ENCODE data around the gene PEX11G.

PEX11G gene

DNA sequence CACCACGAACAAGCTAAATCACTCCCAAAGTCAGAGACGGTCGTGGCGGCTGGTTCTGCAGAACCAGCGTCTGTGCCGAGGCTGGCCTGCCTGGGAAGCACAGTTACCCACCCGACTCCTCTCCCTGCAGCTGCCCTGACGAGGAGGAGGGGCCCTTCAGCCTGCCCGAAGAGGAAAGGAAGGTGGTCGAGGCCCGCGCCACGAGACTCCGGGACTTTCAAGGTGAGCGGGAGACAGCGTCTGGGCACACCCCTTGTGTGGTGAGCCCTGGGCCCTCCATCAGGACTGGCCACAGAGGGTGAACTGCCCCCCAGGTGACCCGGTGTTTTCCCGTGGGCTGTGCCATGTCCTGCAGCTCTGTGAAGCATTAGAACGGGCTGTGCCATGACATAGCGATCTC lies 29.1 kb downstream of the PEX11G start:
- no peaks in the 10 kb centered on the region for H3K27me3 ChIP-seq (ENCODE audit: low read length)
- no peak overlapping the region for H3K27ac ChIP-seq (ENCODE audit: low read depth, low read length)
- TF ChIP-seq, protein P1, sequence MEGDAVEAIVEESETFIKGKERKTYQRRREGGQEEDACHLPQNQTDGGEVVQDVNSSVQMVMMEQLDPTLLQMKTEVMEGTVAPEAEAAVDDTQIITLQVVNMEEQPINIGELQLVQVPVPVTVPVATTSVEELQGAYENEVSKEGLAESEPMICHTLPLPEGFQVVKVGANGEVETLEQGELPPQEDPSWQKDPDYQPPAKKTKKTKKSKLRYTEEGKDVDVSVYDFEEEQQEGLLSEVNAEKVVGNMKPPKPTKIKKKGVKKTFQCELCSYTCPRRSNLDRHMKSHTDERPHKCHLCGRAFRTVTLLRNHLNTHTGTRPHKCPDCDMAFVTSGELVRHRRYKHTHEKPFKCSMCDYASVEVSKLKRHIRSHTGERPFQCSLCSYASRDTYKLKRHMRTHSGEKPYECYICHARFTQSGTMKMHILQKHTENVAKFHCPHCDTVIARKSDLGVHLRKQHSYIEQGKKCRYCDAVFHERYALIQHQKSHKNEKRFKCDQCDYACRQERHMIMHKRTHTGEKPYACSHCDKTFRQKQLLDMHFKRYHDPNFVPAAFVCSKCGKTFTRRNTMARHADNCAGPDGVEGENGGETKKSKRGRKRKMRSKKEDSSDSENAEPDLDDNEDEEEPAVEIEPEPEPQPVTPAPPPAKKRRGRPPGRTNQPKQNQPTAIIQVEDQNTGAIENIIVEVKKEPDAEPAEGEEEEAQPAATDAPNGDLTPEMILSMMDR (IDR thresholded peaks at IDR 0.05; ENCODE audit: insufficient read depth, low read length, poor library complexity, severe bottlenecking): no peak
- TF ChIP-seq EZH2phosphoT487 (conservative IDR thresholded peaks at IDR 0.05; ENCODE audit: low read length): no peak
- no peaks in the 10 kb centered on the region for H3K9me2 ChIP-seq (replicated peaks; ENCODE audit: insufficient read depth, low read length)
- H3K4me2 ChIP-seq (ENCODE audit: low read depth, low read length, poor library complexity, severe bottlenecking): no peak overlapping the region
- H2AFZ ChIP-seq (ENCODE audit: low read depth, low read length, severe bottlenecking): no peak overlapping the region
- H3K36me3 ChIP-seq (ENCODE audit: low read length): peaks cover 2% of the 10 kb centered on the region
- no peak overlapping the region for H3K4me3 ChIP-seq (ENCODE audit: insufficient read depth, low read length, poor library complexity, severe bottlenecking)
- no peaks in the 10 kb centered on the region for H3K79me2 ChIP-seq (ENCODE audit: insufficient read depth, low read length)
- H3K9me3 ChIP-seq (ENCODE audit: insufficient read depth, low read length): no peaks in the 10 kb centered on the region
- H3K9ac ChIP-seq (ENCODE audit: low read length): no peak overlapping the region
- H4K20me1 ChIP-seq (ENCODE audit: low read depth, low read length): no peaks in the 10 kb centered on the region
- no peaks in the 10 kb centered on the region for H3F3A ChIP-seq (ENCODE audit: insufficient read depth)

DNA sequence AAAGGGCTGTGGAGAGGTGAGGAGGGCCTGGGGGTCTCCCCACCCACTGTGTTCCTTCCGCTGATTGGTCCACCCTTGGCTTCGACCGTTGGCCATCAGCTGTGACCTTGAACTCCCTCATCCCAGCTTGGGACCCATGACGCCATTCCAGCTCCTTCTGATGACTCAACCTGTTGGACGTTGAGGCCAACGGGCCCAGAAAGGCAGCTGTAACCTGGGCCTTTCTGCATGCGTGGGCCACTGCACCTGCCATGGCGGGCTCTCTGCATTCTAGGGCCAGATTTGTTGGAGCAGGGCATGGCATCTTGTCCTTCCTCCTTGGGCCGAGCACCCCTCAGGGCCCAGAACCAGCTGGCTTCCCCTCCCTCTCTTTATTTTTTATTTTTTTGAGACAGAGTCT lies 30.2 kb downstream of the PEX11G start:
- no peak for TF ChIP-seq EZH2phosphoT487 (conservative IDR thresholded peaks at IDR 0.05; ENCODE audit: low read length)
- TF ChIP-seq, protein P1 (IDR thresholded peaks at IDR 0.05; ENCODE audit: insufficient read depth, low read length, poor library complexity, severe bottlenecking): no peak

DNA sequence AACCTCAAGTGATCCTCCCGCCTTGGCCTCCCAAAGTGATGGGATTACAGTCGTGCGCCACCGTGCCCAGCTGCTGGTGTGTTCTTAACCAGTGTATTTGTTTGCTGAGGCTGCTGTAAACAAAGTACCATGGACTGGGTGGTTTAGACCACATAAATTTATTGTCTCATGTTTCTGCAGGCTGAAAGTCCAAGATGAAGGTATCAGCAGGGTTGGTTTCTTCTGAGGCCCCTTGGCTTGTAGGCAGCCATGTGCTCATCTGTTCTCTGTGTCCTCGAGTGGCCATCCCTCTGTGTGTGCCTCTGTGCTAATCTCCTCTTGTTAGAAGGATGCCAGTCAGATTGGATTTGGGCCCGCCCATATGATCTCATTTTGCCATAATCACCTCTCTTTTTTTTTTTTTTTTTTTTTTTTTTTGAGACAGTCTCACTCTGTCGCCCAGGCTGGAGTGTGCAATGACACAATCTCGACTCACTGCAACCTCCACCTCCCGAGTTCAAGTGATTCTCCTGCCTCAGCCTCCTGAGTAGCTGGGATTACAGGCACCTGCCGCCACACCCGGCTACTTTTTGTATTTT lies 31.8 kb downstream of the PEX11G start:
- no peak overlapping the region for H3K9ac ChIP-seq (ENCODE audit: low read length)
- no peaks in the 10 kb centered on the region for H3K9me3 ChIP-seq (ENCODE audit: insufficient read depth, low read length)
- peaks cover 21% of the 10 kb centered on the region for H3K36me3 ChIP-seq (ENCODE audit: low read length)
- H3K4me3 ChIP-seq (ENCODE audit: insufficient read depth, low read length, poor library complexity, severe bottlenecking): no peak overlapping the region
- TF ChIP-seq EZH2phosphoT487 (conservative IDR thresholded peaks at IDR 0.05; ENCODE audit: low read length): no peak
- TF ChIP-seq, protein P1 (IDR thresholded peaks at IDR 0.05; ENCODE audit: insufficient read depth, low read length, poor library complexity, severe bottlenecking): no peak
- H4K20me1 ChIP-seq (ENCODE audit: low read depth, low read length): no peaks in the 10 kb centered on the region
- H3F3A ChIP-seq (ENCODE audit: insufficient read depth): no peaks in the 10 kb centered on the region
- H3K4me2 ChIP-seq (ENCODE audit: low read depth, low read length, poor library complexity, severe bottlenecking): no peak overlapping the region
- H3K27ac ChIP-seq (ENCODE audit: low read depth, low read length): no peak overlapping the region
- H3K27me3 ChIP-seq (ENCODE audit: low read length): no peaks in the 10 kb centered on the region
- H2AFZ ChIP-seq (ENCODE audit: low read depth, low read length, severe bottlenecking): no peak overlapping the region
- peaks cover 7% of the 10 kb centered on the region; the same call in 1 of the 2 replicates for H3K9me2 ChIP-seq (replicated peaks; ENCODE audit: insufficient read depth, low read length)
- H3K79me2 ChIP-seq (ENCODE audit: insufficient read depth, low read length): no peaks in the 10 kb centered on the region

More for the DNA sequence above, 30.2 kb downstream of the PEX11G start:
- H3K9ac ChIP-seq (ENCODE audit: low read length): no peak overlapping the region
- H3K9me2 ChIP-seq (replicated peaks; ENCODE audit: insufficient read depth, low read length): peaks cover 5% of the 10 kb centered on the region; the same call in 1 of the 2 replicates
- no peaks in the 10 kb centered on the region for H4K20me1 ChIP-seq (ENCODE audit: low read depth, low read length)
- H3K27ac ChIP-seq (ENCODE audit: low read depth, low read length): no peak overlapping the region
- H3K27me3 ChIP-seq (ENCODE audit: low read length): no peaks in the 10 kb centered on the region
- H3K79me2 ChIP-seq (ENCODE audit: insufficient read depth, low read length): no peaks in the 10 kb centered on the region
- no peak overlapping the region for H2AFZ ChIP-seq (ENCODE audit: low read depth, low read length, severe bottlenecking)
- no peaks in the 10 kb centered on the region for H3K9me3 ChIP-seq (ENCODE audit: insufficient read depth, low read length)
- no peaks in the 10 kb centered on the region for H3F3A ChIP-seq (ENCODE audit: insufficient read depth)
- peaks cover 13% of the 10 kb centered on the region for H3K36me3 ChIP-seq (ENCODE audit: low read length)
- no peak overlapping the region for H3K4me3 ChIP-seq (ENCODE audit: insufficient read depth, low read length, poor library complexity, severe bottlenecking)
- no peak overlapping the region for H3K4me2 ChIP-seq (ENCODE audit: low read depth, low read length, poor library complexity, severe bottlenecking)

Measured in SU-DHL-6 (cell line).